Tibial nerve (tissue), 4 donors: ENCODE measurements around the gene LRRC49.

Experiments
- EP300 ChIP-seq, 2 donors: sonication (generic); formaldehyde crosslinking; IDR thresholded peaks; one replicate each; pipeline ENCODE4 v1.6.1; 2017; ENCODE audit warnings: antibody characterized with exemption in 2 of 2, mild to moderate bottlenecking in 1 of 2
- POLR2A ChIP-seq, 2 donors: fragments of 450-650 bp; IDR thresholded peaks; one replicate each; pipeline ENCODE4 v1.6.1; 2017; ENCODE audit warnings: antibody characterized with exemption in 2 of 2, mild to moderate bottlenecking in 2 of 2, moderate library complexity in 2 of 2
- TF ChIP-seq, protein P1 (sequence below), 5 experiments: fragments of 200-600 bp in 3 of 5; fragments of 450-650 bp in 2 of 5; sonication (generic) in 3 of 5; IDR thresholded peaks; one replicate each; pipeline ENCODE4 v1.5.1; 2016 to 2019; ENCODE audit warnings: antibody characterized with exemption in 5 of 5, mild to moderate bottlenecking in 3 of 5, moderate library complexity in 2 of 5

DNA sequence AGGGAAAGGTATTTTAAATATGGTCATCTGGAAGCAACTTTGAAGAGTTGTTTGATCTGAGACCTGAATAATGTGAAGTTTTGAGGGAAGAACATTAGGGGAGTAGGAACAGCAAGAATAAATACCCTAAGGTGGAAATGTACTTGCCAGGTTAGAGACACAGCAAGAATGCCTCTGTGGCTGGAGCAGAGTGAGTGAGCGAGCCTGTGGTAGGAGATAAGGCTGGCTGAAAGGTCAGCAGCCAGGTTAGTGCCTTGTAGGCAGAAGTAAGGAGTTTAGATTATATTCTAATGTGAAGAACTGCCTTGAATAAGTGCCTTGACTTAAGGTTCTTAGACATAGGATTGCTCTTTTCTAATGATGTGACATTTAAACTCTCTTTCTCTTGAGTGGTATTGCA, 18.3 kb downstream of the LRRC49 start:
- TF ChIP-seq, protein P1, sequence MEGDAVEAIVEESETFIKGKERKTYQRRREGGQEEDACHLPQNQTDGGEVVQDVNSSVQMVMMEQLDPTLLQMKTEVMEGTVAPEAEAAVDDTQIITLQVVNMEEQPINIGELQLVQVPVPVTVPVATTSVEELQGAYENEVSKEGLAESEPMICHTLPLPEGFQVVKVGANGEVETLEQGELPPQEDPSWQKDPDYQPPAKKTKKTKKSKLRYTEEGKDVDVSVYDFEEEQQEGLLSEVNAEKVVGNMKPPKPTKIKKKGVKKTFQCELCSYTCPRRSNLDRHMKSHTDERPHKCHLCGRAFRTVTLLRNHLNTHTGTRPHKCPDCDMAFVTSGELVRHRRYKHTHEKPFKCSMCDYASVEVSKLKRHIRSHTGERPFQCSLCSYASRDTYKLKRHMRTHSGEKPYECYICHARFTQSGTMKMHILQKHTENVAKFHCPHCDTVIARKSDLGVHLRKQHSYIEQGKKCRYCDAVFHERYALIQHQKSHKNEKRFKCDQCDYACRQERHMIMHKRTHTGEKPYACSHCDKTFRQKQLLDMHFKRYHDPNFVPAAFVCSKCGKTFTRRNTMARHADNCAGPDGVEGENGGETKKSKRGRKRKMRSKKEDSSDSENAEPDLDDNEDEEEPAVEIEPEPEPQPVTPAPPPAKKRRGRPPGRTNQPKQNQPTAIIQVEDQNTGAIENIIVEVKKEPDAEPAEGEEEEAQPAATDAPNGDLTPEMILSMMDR (IDR thresholded peaks at IDR 0.05): no peak
- TF ChIP-seq POLR2A (IDR thresholded peaks at IDR 0.05): no peak
- no peak for TF ChIP-seq EP300 (IDR thresholded peaks at IDR 0.05)
